ENCODE results near the gene UBE2G2. TPM values are rescaled to one million over a fixed set of nuclear protein-coding genes. Genes with fewer than 3 reads are reported as not detected.

UBE2G2 gene
- total RNA-seq, 1 experiment from 2014 or later = 121 TPM

DNA sequence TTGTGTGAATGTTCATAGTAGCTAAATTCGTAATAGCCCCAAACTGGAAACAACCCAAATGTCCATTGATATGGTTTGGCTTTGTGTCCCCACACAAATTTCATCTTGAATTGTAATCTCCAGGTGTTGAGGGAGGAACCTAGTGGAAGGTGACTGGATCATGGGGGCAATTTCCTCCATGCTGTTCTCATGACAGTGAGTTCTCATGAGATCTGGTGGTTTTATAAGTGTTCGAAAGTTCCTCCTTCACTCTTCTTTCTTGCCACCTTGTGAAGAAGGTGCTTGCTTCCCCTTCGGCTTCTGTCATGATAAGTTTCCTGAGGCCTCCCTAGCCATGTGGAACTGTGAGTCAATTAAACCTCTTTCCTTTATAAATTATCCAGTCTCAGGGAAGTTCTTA lies 11.3 kb downstream of the UBE2G2 start:
- H3K9me3 Mint-ChIP-seq = no peaks in the 10 kb centered on the region; a peak in 1 of 5 replicates
- Histone ChIP-seq H3K4me2 (ENCODE audit: insufficient read depth, insufficient read length, low read length) (no peak overlapping the region), H3K9me3 (ENCODE audit: control insufficient read depth, low read depth, low read length) (no peaks in the 10 kb centered on the region), H3K23me2 (ENCODE audit: insufficient read length, low read depth, low read length, poor library complexity, severe bottlenecking) (no peaks in the 10 kb centered on the region), H3K27me3 (ENCODE audit: insufficient read depth, low read length) (no peaks in the 10 kb centered on the region), H4K91ac (ENCODE audit: insufficient read length, low read depth, low read length) (no peak overlapping the region), H3K79me1 (ENCODE audit: insufficient read depth, low read depth, low read length, poor library complexity, severe bottlenecking) (peaks cover 12% of the 10 kb centered on the region), H2BK12ac (ENCODE audit: insufficient read length, low read depth, low read length) (no peak overlapping the region), H2BK120ac (ENCODE audit: low read depth, low read length, poor library complexity, severe bottlenecking) (no peak overlapping the region), H4K5ac (ENCODE audit: insufficient read length, low read depth, low read length) (no peak overlapping the region), H3K4me1 (ENCODE audit: insufficient read depth, low read length) (no peaks in the 10 kb centered on the region; the same call in 1 of the 2 replicates), H3K79me2 (ENCODE audit: insufficient read depth, low read length) (peaks cover 16% of the 10 kb centered on the region; the same call in 1 of the 2 replicates), H2BK5ac (ENCODE audit: insufficient read length, low read length) (no peak overlapping the region), H4K20me1 (ENCODE audit: control insufficient read depth, insufficient read depth, insufficient read length) (no peaks in the 10 kb centered on the region), H2AK5ac (ENCODE audit: insufficient read length, low read length) (no peak overlapping the region), H4K8ac (replicated peaks; ENCODE audit: insufficient read length, low read depth, low read length) (no peak overlapping the region), H3K27ac (ENCODE audit: insufficient read length, low read depth, low read length) (no peak overlapping the region), H3K9ac (ENCODE audit: extremely low read depth, insufficient read length, low read length) (no peak overlapping the region), H2AFZ (ENCODE audit: low read length) (no peak overlapping the region), H3T11ph (ENCODE audit: low read length) (no peak overlapping the region), H3K4ac (ENCODE audit: low read depth, low read length) (no peak overlapping the region), H3K18ac (ENCODE audit: insufficient read length, low read depth, low read length) (no peak overlapping the region), H3K23ac (ENCODE audit: insufficient read length, low read depth, low read length) (no peak overlapping the region), H2BK15ac (ENCODE audit: low read depth, low read length) (no peak overlapping the region), H3K56ac (ENCODE audit: insufficient read length, low read depth, low read length) (no peak overlapping the region), H2BK20ac (ENCODE audit: low read depth, low read length, poor library complexity, severe bottlenecking) (no peak overlapping the region), H3K14ac (ENCODE audit: insufficient read depth, low read length) (no peak overlapping the region)
- H3K4me1 Mint-ChIP-seq = peaks cover 11 to 14% of the 10 kb centered on the region in 2 experiments; a peak in 3 of 4 replicates
- H3K4me3 Mint-ChIP-seq = no peak overlapping the region
- no peaks in the 10 kb centered on the region for H3K27me3 Mint-ChIP-seq (ENCODE audit: low read depth)
- TF ChIP-seq, protein P1, sequence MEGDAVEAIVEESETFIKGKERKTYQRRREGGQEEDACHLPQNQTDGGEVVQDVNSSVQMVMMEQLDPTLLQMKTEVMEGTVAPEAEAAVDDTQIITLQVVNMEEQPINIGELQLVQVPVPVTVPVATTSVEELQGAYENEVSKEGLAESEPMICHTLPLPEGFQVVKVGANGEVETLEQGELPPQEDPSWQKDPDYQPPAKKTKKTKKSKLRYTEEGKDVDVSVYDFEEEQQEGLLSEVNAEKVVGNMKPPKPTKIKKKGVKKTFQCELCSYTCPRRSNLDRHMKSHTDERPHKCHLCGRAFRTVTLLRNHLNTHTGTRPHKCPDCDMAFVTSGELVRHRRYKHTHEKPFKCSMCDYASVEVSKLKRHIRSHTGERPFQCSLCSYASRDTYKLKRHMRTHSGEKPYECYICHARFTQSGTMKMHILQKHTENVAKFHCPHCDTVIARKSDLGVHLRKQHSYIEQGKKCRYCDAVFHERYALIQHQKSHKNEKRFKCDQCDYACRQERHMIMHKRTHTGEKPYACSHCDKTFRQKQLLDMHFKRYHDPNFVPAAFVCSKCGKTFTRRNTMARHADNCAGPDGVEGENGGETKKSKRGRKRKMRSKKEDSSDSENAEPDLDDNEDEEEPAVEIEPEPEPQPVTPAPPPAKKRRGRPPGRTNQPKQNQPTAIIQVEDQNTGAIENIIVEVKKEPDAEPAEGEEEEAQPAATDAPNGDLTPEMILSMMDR (conservative IDR thresholded peaks at IDR 0.05) = no peak
- H3K27ac Mint-ChIP-seq = no peak overlapping the region
- DNase-seq = no peak
- WGBS (ENCODE audit: extremely low coverage, insufficient read length, low lambda C conversion rate) = no CpG with 5 or more reads among the region's 3 CpGs
- H3K36me3 Mint-ChIP-seq (ENCODE audit: insufficient read depth in 1 of 3, low read depth in 3 of 3) = peaks cover 33 to 48% (median 39%) of the 10 kb centered on the region in 3 experiments; a peak in 6 of 7 replicates

Data from H9 (cell line).